HepG2 (cell line): ENCODE measurements around the gene RGS7.

Experiments used
- EZH2 ChIP-seq: conservative IDR thresholded peaks from 2 replicates; pipeline ENCODE4 v1.6.1; 2012; ENCODE audit warnings: mild to moderate bottlenecking, low read depth, low read length, moderate library complexity
- MAX ChIP-seq: IDR thresholded peaks from 2 replicates; pipeline ENCODE4 v1.6.1; 2012; ENCODE audit warnings: inconsistent platforms
- MEF2D ChIP-seq: sonication (generic); formaldehyde crosslinking; IDR thresholded peaks from 2 replicates; pipeline ENCODE4 v1.5.1; 2020; ENCODE audit warnings: mild to moderate bottlenecking, missing genetic modification reagents
- ZFYVE20 ChIP-seq: sonication (generic); formaldehyde crosslinking; IDR thresholded peaks from 2 replicates; pipeline ENCODE4 v1.8.0; 2023; ENCODE audit warnings: low read depth, mild to moderate bottlenecking, moderate library complexity, missing genetic modification reagents, borderline replicate concordance

- TF ChIP-seq MAX (no peak), EZH2 (no peak), ZFYVE20 (CRISPR knock-in tag) (no peak), MEF2D (no peak)
Measured at GRCh38 chr1:240860023-240860422, 497.0 kb downstream of the RGS7 start.
